Thoracic aorta (tissue), 2 donors: ENCODE data around the gene CORO6. TPM values are rescaled to one million over a fixed set of nuclear protein-coding genes. Genes with fewer than 3 reads are reported as not detected.

Source experiments
- ATAC-seq: fragments of 150-250 bp; one replicate; pipeline ENCODE4 v1.8.0; 2017; ENCODE audit warnings: low read depth; ENCODE audit not compliant: insufficient number of reproducible peaks, low FRiP score
- DNase-seq: peaks from one replicate; pipeline ENCODE4 v3.0.0-alpha.2; 2020; ENCODE audit warnings: low spot score
- H3K27ac ChIP-seq, 2 donors: fragments of 200-600 bp; sonication (generic); 1 replicate in 1 of 2; 2 replicates in 1 of 2; pipeline ENCODE4 v1.5.1; 2016; ENCODE audit warnings: mild to moderate bottlenecking in 2 of 2, moderate library complexity in 2 of 2
- H3K27me3 ChIP-seq: fragments of 200-600 bp; sonication (generic); replicated peaks from 2 replicates; pipeline ENCODE4 v1.6.0; 2016; ENCODE audit warnings: mild to moderate bottlenecking; ENCODE audit not compliant: insufficient read depth
- H3K36me3 ChIP-seq: fragments of 200-600 bp; sonication (generic); one replicate; pipeline ENCODE4 v1.5.1; 2016
- H3K4me1 ChIP-seq, 2 donors: fragments of 200-600 bp; sonication (generic); 1 replicate in 1 of 2; 2 replicates in 1 of 2; pipeline versions ENCODE4 v1.5.1 to v1.6.0; 2016; ENCODE audit warnings: low read depth in 2 of 2, mild to moderate bottlenecking in 1 of 2; ENCODE audit not compliant: control insufficient read depth in 1 of 2
- H3K4me3 ChIP-seq: fragments of 200-600 bp; sonication (generic); 2 replicates; pipeline ENCODE4 v1.5.1; 2016; ENCODE audit warnings: mild to moderate bottlenecking
- H3K9me3 ChIP-seq: fragments of 200-600 bp; sonication (generic); 2 replicates; pipeline ENCODE4 v1.5.1; 2016
- CTCF ChIP-seq: fragments of 200-600 bp; sonication (generic); IDR thresholded peaks from one replicate; pipeline ENCODE4 v1.5.1; 2019; ENCODE audit warnings: antibody characterized with exemption
- total RNA-seq, 2 donors: library from RNA; depleted of rRNA; stranded (reverse); fragments of >200 nt; gene quantifications; one replicate each; pipeline versions ENCODE4 v1.1.0 to v1.2.3, GENCODE V29; 2016

Gene CORO6
- total RNA-seq, 2 donors from 2014 or later, result 35.5 to 55.0 TPM

- no peak for DNase-seq
- ATAC-seq, result no peak
- Histone ChIP-seq H3K27me3 (no peaks in the 10 kb centered on the region), H3K36me3 (peaks cover 2% of the 10 kb centered on the region), H3K4me3 (no peak overlapping the region), H3K4me1 (peaks cover 6 to 23% of the 10 kb centered on the region in 2 donors), H3K9me3 (no peaks in the 10 kb centered on the region), H3K27ac (no peak overlapping the region)
- TF ChIP-seq CTCF, result no peak
Observed at GRCh38 chr17:29664743-29665480, 42.2 kb upstream of the CORO6 start.

- Histone ChIP-seq H3K27ac (no peak overlapping the region), H3K4me1 (peaks cover 6 to 21% of the 10 kb centered on the region in 2 donors)
Observed at GRCh38 chr17:29663155-29663554, 40.4 kb upstream of the CORO6 start.

GRCh38 chr17:29661213-29661612 is 38.5 kb upstream of the CORO6 start:
- no peaks in the 10 kb centered on the region for H3K9me3 ChIP-seq
- DNase-seq, result no peak
- H3K36me3 ChIP-seq, result peaks cover 2% of the 10 kb centered on the region
- H3K27me3 ChIP-seq, result no peaks in the 10 kb centered on the region
- H3K4me1 ChIP-seq, result peaks cover 6 to 19% of the 10 kb centered on the region in 2 donors
- H3K27ac ChIP-seq, result no peak overlapping the region
- no peak overlapping the region for H3K4me3 ChIP-seq
- no peak for TF ChIP-seq CTCF
- ATAC-seq, result no peak

More at GRCh38 chr17:29663155-29663554, 40.4 kb upstream of the CORO6 start:
- no peak for ATAC-seq
- Histone ChIP-seq H3K36me3 (peaks cover 2% of the 10 kb centered on the region), H3K9me3 (no peaks in the 10 kb centered on the region), H3K4me3 (no peak overlapping the region), H3K27me3 (no peaks in the 10 kb centered on the region)
- DNase-seq, result no peak
- no peak for TF ChIP-seq CTCF

- ATAC-seq, result no peak
- H3K4me3 ChIP-seq, result no peak overlapping the region
- peaks cover 6 to 19% of the 10 kb centered on the region in 2 donors for H3K4me1 ChIP-seq
- no peaks in the 10 kb centered on the region for H3K27me3 ChIP-seq
- peaks cover 2% of the 10 kb centered on the region for H3K36me3 ChIP-seq
- no peak overlapping the region for H3K27ac ChIP-seq
- no peak for TF ChIP-seq CTCF
- no peak for DNase-seq
- no peaks in the 10 kb centered on the region for H3K9me3 ChIP-seq
Observed at GRCh38 chr17:29659155-29659554, 36.4 kb upstream of the CORO6 start.

- H3K4me3 ChIP-seq, result no peak overlapping the region
- ATAC-seq, result no peak
- H3K4me1 ChIP-seq, result no peaks in the 10 kb centered on the region
- no peak for TF ChIP-seq CTCF
- H3K27me3 ChIP-seq, result no peaks in the 10 kb centered on the region
- H3K9me3 ChIP-seq, result no peaks in the 10 kb centered on the region
- peaks cover 2% of the 10 kb centered on the region for H3K36me3 ChIP-seq
- no peak for DNase-seq
- H3K27ac ChIP-seq, result no peak overlapping the region
Observed at GRCh38 chr17:29655323-29655722, 32.6 kb upstream of the CORO6 start.
